ENCODE measurements around the gene LASP1. TPM values are rescaled to one million over a fixed set of nuclear protein-coding genes. Genes with fewer than 3 reads are reported as not detected.

The LASP1 gene
- total RNA-seq, 2 donors from 2014 or later, result 297 to 330 TPM

GRCh38 chr17:38918129-38918913 lies 48.5 kb downstream of the LASP1 start:
- H3K36me3 ChIP-seq, result peaks cover 39% of the 10 kb centered on the region
- H3K27ac ChIP-seq, result no peak overlapping the region
- no peaks in the 10 kb centered on the region for H3K9me3 ChIP-seq
- H3K27me3 ChIP-seq, result no peaks in the 10 kb centered on the region
- no peak for DNase-seq
- peaks cover 3% of the 10 kb centered on the region for H3K4me1 ChIP-seq
- no peak overlapping the region for H3K4me3 ChIP-seq
- H3K9ac ChIP-seq (ENCODE audit: low read depth in 2 of 2, low read length in 2 of 2), result no peak overlapping the region
- intact Hi-C loops (cut with DNase I), result no loop called here
- no peak for TF ChIP-seq CTCF (IDR thresholded peaks at IDR 0.05)

- H3K9me3 ChIP-seq, result no peaks in the 10 kb centered on the region
- no peak overlapping the region for H3K4me3 ChIP-seq
- intact Hi-C loops (cut with DNase I), result no loop called here
- no peak for TF ChIP-seq CTCF (IDR thresholded peaks at IDR 0.05)
- H3K4me1 ChIP-seq, result peaks cover 3% of the 10 kb centered on the region
- no peaks in the 10 kb centered on the region for H3K27me3 ChIP-seq
- peaks cover 39% of the 10 kb centered on the region for H3K36me3 ChIP-seq
- no peak for DNase-seq
- no peak overlapping the region for H3K27ac ChIP-seq
- no peak overlapping the region for H3K9ac ChIP-seq (ENCODE audit: low read depth in 2 of 2, low read length in 2 of 2)
Observed at GRCh38 chr17:38918916-38919315, 49.1 kb downstream of the LASP1 start.

GRCh38 chr17:38919316-38920078 lies 49.6 kb downstream of the LASP1 start:
- Histone ChIP-seq H3K9me3 (no peaks in the 10 kb centered on the region), H3K36me3 (peaks cover 39% of the 10 kb centered on the region), H3K27me3 (no peaks in the 10 kb centered on the region), H3K4me1 (peaks cover 3% of the 10 kb centered on the region), H3K4me3 (no peak overlapping the region), H3K9ac (ENCODE audit: low read depth in 2 of 2, low read length in 2 of 2) (no peak overlapping the region), H3K27ac (no peak overlapping the region)
- intact Hi-C loops (cut with DNase I), result no loop called here
- TF ChIP-seq CTCF (IDR thresholded peaks at IDR 0.05), result no peak
- DNase-seq, result no peak

GRCh38 chr17:38920374-38921291 lies 50.8 kb downstream of the LASP1 start:
- Histone ChIP-seq H3K9ac (ENCODE audit: low read depth in 2 of 2, low read length in 2 of 2) (no peak overlapping the region), H3K27ac (no peak overlapping the region), H3K9me3 (no peaks in the 10 kb centered on the region), H3K27me3 (no peaks in the 10 kb centered on the region), H3K4me1 (no peaks in the 10 kb centered on the region), H3K4me3 (no peak overlapping the region), H3K36me3 (peaks cover 28% of the 10 kb centered on the region)
- intact Hi-C loops (cut with DNase I), result no loop called here
- DNase-seq, result no peak
- TF ChIP-seq CTCF (IDR thresholded peaks at IDR 0.05), result no peak

GRCh38 chr17:38921756-38922411 lies 52.0 kb downstream of the LASP1 start:
- peaks cover 18% of the 10 kb centered on the region for H3K36me3 ChIP-seq
- no peak overlapping the region for H3K9ac ChIP-seq (ENCODE audit: low read depth in 2 of 2, low read length in 2 of 2)
- H3K27ac ChIP-seq, result peak overlapping the region; percentile 7
- H3K4me1 ChIP-seq, result no peaks in the 10 kb centered on the region
- no peak overlapping the region for H3K4me3 ChIP-seq
- no peak for TF ChIP-seq CTCF (IDR thresholded peaks at IDR 0.05)
- H3K27me3 ChIP-seq, result no peaks in the 10 kb centered on the region
- H3K9me3 ChIP-seq, result no peaks in the 10 kb centered on the region
- no peak for DNase-seq
- intact Hi-C loops (cut with DNase I), result no loop called here

Measured in colonic mucosa (tissue), 4 donors.